Skeletal muscle satellite cell (primary cell): ENCODE measurements around the gene TUNAR.

Source experiments
- H3K27me3 ChIP-seq: 2 replicates; pipeline ENCODE4 v1.7.0; 2013; ENCODE audit warnings: low read length; ENCODE audit not compliant: control insufficient read depth, insufficient read depth
- H3K36me3 ChIP-seq: 2 replicates; pipeline ENCODE4 v1.7.0; 2013; ENCODE audit warnings: mild to moderate bottlenecking, control low read depth, low read length; ENCODE audit not compliant: insufficient read depth
- H3K4me1 ChIP-seq: 2 replicates; pipeline ENCODE4 v1.7.0; 2013; ENCODE audit warnings: low read length; ENCODE audit not compliant: control insufficient read depth, insufficient read depth
- H3K4me2 ChIP-seq: 2 replicates; pipeline ENCODE4 v1.7.0; 2013; ENCODE audit warnings: mild to moderate bottlenecking, low read length
- H3K4me3 ChIP-seq: 2 replicates; pipeline ENCODE4 v1.7.0; 2013; ENCODE audit warnings: low read length
- H3K9ac ChIP-seq: 2 replicates; pipeline ENCODE4 v1.7.0; 2013; ENCODE audit warnings: mild to moderate bottlenecking, low read depth, low read length, moderate library complexity
- H3K9me3 ChIP-seq: replicated peaks from 2 replicates; pipeline ENCODE4 v1.7.0; 2013; ENCODE audit warnings: mild to moderate bottlenecking, control low read depth, low read length

The TUNAR gene

DNA sequence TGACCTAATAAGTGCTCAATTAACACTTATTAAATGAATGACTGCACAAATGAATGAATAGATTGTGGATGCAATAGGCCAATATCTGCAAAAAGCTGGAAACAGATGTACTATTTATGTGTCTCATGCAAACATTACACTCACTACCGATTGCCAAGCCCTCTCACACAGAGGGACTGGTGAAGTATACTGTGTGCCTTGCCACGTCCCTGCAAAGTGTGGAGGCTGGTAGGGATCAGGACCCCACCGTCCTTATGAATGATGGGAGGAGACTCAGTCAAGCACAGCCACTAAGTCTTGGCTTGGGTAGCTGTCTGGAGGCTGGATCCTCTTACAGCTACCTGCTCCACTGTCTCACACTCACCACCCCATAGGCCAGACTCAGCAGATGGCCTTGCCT, 3.9 kb upstream of the TUNAR start:
- H3K9me3 ChIP-seq: no peaks in the 10 kb centered on the region
- no peak overlapping the region for H3K9ac ChIP-seq
- no peak overlapping the region for H3K4me2 ChIP-seq
- H3K36me3 ChIP-seq: no peaks in the 10 kb centered on the region
- H3K27me3 ChIP-seq: peaks cover 18% of the 10 kb centered on the region
- H3K4me3 ChIP-seq: no peak overlapping the region
- H3K4me1 ChIP-seq: no peaks in the 10 kb centered on the region

DNA sequence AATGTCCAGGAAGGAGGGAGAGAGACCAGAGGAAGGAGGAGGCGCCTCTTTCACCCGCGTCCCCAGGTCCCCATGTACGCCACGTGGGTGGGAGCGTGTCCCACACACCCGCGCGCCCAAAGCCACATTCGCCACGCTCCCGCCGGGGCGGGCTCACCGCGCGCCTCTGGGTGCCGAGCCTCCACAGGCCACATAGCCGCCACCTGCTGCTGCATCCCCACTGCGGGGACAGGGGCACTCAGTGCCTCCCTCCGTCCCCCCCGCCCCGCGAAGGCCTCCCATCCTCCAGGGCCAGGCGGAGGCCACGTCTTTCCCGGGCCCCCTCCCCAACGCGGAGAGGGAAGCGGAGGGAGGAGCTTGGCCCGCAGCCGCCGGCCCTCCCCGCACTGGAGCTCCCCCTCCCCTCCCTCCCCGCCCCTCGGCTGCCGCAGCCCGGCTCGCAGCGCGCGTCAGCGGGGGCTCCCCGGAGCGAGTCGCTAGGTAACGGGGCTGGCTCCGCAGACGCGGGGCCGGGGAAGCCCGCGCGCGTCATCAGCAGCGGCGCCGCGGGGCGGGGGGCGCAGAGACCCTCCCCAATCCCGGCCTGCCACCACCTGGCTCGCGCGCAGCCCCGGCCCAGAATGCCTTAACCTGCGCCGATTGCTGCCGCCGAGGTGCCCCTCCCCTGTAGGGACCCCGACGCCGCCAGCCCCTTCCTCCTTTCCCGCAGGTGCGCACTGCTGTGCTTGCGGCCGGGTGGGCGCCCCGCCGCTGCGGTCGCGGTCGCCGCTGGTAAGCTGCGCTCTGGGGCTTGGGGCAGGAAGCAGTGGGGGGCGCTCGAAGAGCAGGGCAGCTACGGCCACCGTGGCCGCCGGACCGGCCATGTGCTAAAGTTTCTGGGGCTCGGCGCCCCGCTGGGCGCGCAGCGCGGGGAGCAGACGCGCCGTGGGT, 536 bp upstream of the TUNAR start:
- Histone ChIP-seq H3K4me3 (no peak overlapping the region), H3K27me3 (peaks cover 18% of the 10 kb centered on the region), H3K36me3 (no peaks in the 10 kb centered on the region), H3K4me2 (no peak overlapping the region), H3K9me3 (no peaks in the 10 kb centered on the region), H3K9ac (no peak overlapping the region), H3K4me1 (no peaks in the 10 kb centered on the region)

DNA sequence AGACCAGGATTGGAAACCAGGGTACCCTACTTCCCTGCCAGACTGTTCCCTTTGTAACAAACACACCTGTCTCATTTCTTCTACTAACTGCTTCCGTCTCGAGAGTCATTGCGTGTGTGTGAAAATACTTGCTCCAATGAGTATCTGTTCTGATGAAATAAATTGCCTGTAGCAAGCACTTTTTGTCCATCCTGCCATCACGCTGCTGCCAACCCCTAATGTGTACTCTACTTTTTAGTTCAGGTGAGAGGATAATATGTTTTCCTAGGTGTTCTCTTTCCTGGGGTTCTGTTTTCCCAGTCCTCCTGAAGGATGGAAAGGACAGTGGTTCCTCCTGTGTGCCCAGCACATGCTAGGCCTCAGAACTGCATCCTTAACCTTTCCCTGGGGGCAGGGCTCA, 1.0 kb downstream of the TUNAR start:
- Histone ChIP-seq H3K36me3 (no peaks in the 10 kb centered on the region), H3K27me3 (peaks cover 18% of the 10 kb centered on the region)

DNA sequence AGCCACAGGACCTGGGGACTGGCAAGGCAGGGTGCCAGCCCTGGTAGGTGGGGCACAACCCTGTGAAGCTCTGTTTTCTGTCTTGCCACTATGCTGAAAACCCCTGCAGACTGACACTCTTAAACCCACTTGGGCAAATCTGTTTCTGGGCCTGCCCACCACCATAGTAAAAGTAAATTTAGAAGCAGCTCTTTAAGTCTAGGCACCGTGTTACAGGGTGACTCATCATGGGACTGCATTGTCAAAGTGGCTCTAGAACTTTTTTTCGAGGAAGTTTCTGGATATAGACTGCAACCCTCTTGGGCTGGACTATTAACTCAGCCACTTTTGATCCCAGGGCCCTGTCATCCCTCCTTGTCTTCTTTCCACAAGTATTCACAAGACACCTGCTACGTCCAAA, 7.7 kb downstream of the TUNAR start:
- Histone ChIP-seq H3K4me3 (no peak overlapping the region), H3K36me3 (no peaks in the 10 kb centered on the region), H3K4me1 (no peaks in the 10 kb centered on the region), H3K9me3 (no peaks in the 10 kb centered on the region), H3K4me2 (no peak overlapping the region), H3K9ac (no peak overlapping the region), H3K27me3 (no peaks in the 10 kb centered on the region)

More for the DNA sequence above, 1.0 kb downstream of the TUNAR start:
- Histone ChIP-seq H3K4me2 (no peak overlapping the region), H3K4me3 (no peak overlapping the region), H3K9ac (no peak overlapping the region), H3K9me3 (no peaks in the 10 kb centered on the region), H3K4me1 (no peaks in the 10 kb centered on the region)

DNA sequence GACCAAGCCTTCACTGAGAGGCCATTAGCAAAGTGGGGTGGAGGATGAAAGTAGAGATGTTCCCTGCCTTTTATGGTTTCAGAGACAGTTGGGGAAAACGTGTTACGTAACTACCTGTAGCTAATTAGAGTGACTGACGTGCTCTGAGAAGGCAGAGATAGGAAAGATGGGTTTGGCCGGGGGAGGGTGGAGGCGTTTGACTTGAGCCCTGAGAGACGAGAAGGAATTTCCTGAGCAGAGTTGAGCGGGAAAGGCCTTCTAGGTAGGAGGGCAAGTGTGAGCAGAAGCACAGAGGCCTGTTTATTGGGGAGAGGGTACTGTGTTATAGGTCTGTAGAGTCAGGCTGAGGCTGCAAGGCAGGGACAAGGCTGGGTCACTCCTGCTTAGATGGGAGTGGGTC, 8.6 kb downstream of the TUNAR start:
- H3K9me3 ChIP-seq: peaks cover 3% of the 10 kb centered on the region
- H3K36me3 ChIP-seq: no peaks in the 10 kb centered on the region
- no peaks in the 10 kb centered on the region for H3K4me1 ChIP-seq
- H3K4me2 ChIP-seq: no peak overlapping the region
- no peak overlapping the region for H3K4me3 ChIP-seq
- H3K27me3 ChIP-seq: no peaks in the 10 kb centered on the region
- H3K9ac ChIP-seq: no peak overlapping the region

DNA sequence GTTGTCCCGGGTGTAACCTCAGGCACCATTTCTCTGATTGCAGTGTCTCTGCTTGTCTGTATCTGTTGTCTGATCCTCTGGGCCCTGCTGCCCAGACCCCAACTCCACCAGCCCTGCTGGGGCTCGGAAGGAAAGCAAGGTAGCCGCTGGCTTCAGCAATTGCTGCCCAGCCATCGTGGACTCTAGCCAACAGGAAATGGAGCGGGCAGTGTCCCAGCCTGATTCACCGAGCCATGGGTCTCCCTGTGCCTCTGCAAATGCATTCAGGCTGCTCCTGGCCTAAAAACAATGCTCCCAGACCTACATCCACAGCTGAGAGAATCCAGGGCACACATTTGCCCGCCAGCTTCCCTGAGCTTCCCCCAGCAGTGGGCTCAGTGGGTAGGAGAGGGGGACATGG, 9.2 kb downstream of the TUNAR start:
- H3K27me3 ChIP-seq: no peaks in the 10 kb centered on the region
- no peak overlapping the region for H3K9ac ChIP-seq
- no peaks in the 10 kb centered on the region for H3K4me1 ChIP-seq
- no peaks in the 10 kb centered on the region for H3K36me3 ChIP-seq
- peaks cover 5% of the 10 kb centered on the region for H3K9me3 ChIP-seq
- no peak overlapping the region for H3K4me2 ChIP-seq
- no peak overlapping the region for H3K4me3 ChIP-seq

DNA sequence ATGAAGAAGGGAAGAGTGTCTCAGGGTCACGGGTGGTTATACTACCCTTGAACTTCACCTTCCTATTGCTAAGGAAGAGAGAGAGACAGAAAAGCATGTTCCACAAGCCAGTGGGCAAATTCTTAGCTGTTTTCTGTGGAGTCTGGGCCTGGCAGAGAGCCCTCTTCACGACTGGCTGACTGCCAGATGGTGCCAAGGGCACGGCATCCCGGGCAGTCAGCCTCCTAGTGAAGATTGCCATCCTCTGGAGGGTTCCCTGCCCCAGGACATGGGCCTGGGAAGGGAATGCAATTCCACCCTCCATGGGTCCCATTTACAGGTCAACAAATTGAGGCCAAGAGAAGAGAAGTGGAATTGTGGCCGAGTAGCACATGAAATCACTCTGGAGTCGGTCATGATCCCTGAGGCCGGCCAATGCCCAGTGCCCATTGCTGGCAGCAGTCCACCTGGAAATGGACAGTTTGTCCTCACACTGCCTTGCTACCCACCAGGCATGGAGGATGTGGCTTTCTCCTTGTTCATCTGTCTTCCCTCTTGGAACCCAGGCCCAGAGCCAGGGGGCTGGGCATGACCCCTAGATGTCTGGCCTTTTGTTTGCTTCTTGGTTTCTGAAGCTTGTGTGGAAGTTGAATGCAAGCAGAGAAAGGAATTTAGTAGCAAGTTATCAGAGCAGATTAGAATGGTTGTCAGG, 9.9 kb downstream of the TUNAR start:
- no peak overlapping the region for H3K4me3 ChIP-seq
- H3K4me2 ChIP-seq: no peak overlapping the region
- H3K36me3 ChIP-seq: no peaks in the 10 kb centered on the region
- H3K9ac ChIP-seq: no peak overlapping the region
- H3K27me3 ChIP-seq: no peaks in the 10 kb centered on the region
- peaks cover 5% of the 10 kb centered on the region for H3K9me3 ChIP-seq
- H3K4me1 ChIP-seq: no peaks in the 10 kb centered on the region

DNA sequence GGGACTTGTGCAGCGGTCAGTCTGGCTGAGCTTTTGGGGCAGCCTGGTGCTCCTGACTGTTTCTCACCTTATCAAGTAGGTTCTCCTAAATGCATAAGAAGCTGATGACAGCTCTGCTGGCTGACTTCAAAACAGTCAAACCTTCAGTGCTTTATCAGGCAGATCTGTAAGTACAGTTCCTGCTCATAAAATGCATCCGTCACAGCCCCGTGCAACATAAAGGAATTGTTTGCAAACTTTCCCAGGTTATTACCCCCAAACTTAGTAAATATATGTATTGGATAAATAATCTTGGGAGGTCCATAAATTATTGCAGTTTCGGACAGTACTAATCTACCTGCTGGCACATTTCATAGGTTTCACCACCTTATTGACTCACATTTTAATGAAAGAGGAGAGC, 10.7 kb downstream of the TUNAR start:
- H3K36me3 ChIP-seq: no peaks in the 10 kb centered on the region
- H3K9me3 ChIP-seq: peaks cover 5% of the 10 kb centered on the region
- H3K4me1 ChIP-seq: no peaks in the 10 kb centered on the region
- no peak overlapping the region for H3K4me2 ChIP-seq
- H3K4me3 ChIP-seq: no peak overlapping the region
- H3K9ac ChIP-seq: no peak overlapping the region
- no peaks in the 10 kb centered on the region for H3K27me3 ChIP-seq

DNA sequence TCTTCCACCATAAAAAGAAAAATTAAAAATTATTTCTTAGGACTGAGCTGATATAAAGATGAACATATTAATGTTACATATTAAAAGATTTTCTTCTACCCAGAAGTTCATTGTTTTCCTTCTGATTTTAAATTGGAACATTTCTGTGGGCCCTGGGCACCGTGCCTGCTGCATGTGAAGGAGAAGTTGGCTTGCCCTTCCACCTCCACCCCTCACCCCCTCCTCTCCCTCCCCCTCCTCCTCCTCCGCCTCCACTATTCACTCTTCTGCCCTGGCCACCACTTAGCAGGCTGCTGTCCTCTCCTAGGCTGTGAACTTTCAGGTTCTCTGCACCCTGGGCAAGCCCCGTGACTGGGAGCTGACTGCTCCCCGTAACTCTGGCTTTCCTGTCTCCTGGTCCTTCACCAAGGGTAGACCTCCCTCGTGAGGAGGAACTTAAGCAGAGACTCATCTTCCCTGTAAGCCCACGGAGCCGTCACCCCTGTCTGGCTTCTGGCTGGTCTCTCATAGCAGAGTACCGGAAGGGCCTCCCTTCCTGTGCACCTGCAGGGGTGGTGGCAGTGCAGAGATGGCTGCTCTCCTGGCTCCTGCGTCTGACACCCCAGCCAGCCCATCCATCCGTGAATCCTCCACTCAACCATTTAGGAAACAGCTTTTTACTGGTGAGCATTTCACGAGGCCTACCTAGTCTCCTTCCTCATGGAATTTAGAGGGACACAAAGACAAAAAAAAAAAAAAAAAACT, 12.8 kb downstream of the TUNAR start:
- Histone ChIP-seq H3K4me2 (no peak overlapping the region), H3K4me1 (no peaks in the 10 kb centered on the region), H3K36me3 (no peaks in the 10 kb centered on the region), H3K4me3 (no peak overlapping the region), H3K9me3 (peaks cover 5% of the 10 kb centered on the region), H3K27me3 (no peaks in the 10 kb centered on the region), H3K9ac (no peak overlapping the region)

DNA sequence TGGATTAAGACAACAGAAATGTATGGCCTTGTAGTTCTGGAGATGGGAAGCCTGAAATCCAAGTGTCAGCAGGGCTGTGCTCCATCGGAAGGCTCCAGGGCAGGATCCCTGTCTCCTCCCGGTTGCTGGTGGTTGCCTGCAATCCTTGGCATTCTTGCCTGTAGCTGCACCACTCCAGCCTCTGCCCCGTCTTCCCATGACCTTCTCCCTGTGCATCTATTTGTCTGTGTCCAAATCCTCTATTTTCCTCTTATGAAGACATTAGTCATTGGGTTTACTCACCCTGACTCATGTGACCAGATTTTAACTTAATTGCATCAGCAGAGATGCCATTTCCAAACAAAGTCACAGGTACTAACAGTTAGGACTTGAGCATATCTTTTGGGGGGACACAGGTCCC, 15.1 kb downstream of the TUNAR start:
- H3K9me3 ChIP-seq: peaks cover 5% of the 10 kb centered on the region
- H3K9ac ChIP-seq: no peak overlapping the region

DNA sequence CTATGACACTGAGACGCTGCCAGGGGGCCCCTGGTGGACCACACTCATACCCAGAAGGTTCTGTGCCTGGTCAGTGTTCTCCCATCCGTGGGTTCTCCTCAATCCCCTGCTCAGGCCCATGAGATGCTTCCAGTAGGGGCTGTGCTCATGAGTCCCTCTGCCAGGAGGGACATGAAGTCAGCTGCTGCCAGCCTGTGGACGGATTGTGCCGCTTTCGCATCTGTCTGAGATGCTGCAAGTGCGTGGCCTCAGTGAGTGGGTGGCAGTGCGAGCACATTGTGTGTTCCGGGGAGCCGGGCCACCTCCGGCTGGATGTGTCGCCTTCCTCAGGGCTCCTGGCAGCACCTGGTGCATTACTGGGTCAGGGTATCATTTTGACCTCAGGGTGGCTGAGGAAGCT, 15.5 kb downstream of the TUNAR start:
- no peaks in the 10 kb centered on the region for H3K36me3 ChIP-seq
- H3K4me2 ChIP-seq: no peak overlapping the region
- no peak overlapping the region for H3K9ac ChIP-seq
- H3K9me3 ChIP-seq: peaks cover 5% of the 10 kb centered on the region
- no peaks in the 10 kb centered on the region for H3K27me3 ChIP-seq
- H3K4me1 ChIP-seq: no peaks in the 10 kb centered on the region
- H3K4me3 ChIP-seq: no peak overlapping the region

More for the DNA sequence above, 15.1 kb downstream of the TUNAR start:
- H3K4me1 ChIP-seq: no peaks in the 10 kb centered on the region
- no peaks in the 10 kb centered on the region for H3K27me3 ChIP-seq
- no peaks in the 10 kb centered on the region for H3K36me3 ChIP-seq
- no peak overlapping the region for H3K4me3 ChIP-seq
- H3K4me2 ChIP-seq: no peak overlapping the region
